ENCODE measurements around the gene SLC7A4. TPM values are rescaled to one million over a fixed set of nuclear protein-coding genes. Genes with fewer than 3 reads are reported as not detected.

The SLC7A4 gene
- total RNA-seq, 1 experiment from 2014 or later: not detected

DNA sequence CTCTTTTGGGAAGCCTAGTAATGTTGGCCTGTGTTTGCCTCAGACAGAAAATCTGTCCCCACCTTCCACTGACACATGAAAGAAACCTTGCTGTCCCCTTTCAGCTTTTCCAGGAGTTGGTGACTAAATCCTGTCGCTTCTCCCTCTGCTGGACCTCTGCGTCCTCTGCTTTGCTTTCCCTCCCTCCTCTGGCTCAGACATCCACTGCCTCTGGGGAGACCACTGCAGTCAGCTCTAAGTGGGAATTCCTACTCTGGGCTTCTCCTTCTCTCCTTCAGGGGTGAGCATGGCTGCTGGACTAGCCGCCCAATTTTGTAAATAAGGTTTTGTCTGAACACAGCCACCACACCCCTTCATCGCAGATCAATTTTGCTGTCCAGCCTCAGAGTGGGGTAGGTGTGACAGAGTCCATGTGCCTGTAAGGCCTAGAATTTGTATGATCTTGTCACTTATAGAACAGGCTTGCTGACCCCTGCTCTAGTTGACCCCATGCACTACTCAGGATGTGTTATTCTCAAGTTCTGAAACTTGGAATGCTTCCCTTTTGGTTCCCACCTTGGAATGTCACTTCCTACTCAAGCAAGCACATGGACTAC lies 36.4 kb upstream of the SLC7A4 start:
- H3K27me3 ChIP-seq (replicated peaks; ENCODE audit: insufficient read depth, low read depth, low read length, poor library complexity): no peaks in the 10 kb centered on the region
- CTCF ChIA-PET: no interaction called here
- H3K4me3 ChIP-seq (ENCODE audit: low read depth, low read length, poor library complexity, severe bottlenecking): no peak overlapping the region
- no peak for TF ChIP-seq EZH2 (IDR thresholded peaks at IDR 0.05; ENCODE audit: borderline replicate concordance, low read depth, low read length, poor library complexity, severe bottlenecking)
- TF ChIP-seq, protein P1, sequence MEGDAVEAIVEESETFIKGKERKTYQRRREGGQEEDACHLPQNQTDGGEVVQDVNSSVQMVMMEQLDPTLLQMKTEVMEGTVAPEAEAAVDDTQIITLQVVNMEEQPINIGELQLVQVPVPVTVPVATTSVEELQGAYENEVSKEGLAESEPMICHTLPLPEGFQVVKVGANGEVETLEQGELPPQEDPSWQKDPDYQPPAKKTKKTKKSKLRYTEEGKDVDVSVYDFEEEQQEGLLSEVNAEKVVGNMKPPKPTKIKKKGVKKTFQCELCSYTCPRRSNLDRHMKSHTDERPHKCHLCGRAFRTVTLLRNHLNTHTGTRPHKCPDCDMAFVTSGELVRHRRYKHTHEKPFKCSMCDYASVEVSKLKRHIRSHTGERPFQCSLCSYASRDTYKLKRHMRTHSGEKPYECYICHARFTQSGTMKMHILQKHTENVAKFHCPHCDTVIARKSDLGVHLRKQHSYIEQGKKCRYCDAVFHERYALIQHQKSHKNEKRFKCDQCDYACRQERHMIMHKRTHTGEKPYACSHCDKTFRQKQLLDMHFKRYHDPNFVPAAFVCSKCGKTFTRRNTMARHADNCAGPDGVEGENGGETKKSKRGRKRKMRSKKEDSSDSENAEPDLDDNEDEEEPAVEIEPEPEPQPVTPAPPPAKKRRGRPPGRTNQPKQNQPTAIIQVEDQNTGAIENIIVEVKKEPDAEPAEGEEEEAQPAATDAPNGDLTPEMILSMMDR (conservative IDR thresholded peaks at IDR 0.05; ENCODE audit: low read depth, low read length): no peak
- intact Hi-C loops (cut with micrococcal nuclease; ENCODE audit: unreplicated experiment): no loop called here
- no peaks in the 10 kb centered on the region for H3K9me3 ChIP-seq (ENCODE audit: low read depth, low read length, poor library complexity, severe bottlenecking)
- no peak overlapping the region for H3K27ac ChIP-seq (ENCODE audit: low read depth, low read length, poor library complexity, severe bottlenecking)
- POLR2A ChIA-PET (ENCODE audit: low non-redundant PET): no interaction called here
- DNase-seq (ENCODE audit: low spot score): no peak
- H3K4me1 ChIP-seq (ENCODE audit: insufficient read depth, low read length, poor library complexity, severe bottlenecking): no peaks in the 10 kb centered on the region
- BruUV-seq (replicated peaks): no TSS peak
- no peaks in the 10 kb centered on the region for H3K36me3 ChIP-seq (ENCODE audit: insufficient read depth, low read length, poor library complexity, severe bottlenecking)

DNA sequence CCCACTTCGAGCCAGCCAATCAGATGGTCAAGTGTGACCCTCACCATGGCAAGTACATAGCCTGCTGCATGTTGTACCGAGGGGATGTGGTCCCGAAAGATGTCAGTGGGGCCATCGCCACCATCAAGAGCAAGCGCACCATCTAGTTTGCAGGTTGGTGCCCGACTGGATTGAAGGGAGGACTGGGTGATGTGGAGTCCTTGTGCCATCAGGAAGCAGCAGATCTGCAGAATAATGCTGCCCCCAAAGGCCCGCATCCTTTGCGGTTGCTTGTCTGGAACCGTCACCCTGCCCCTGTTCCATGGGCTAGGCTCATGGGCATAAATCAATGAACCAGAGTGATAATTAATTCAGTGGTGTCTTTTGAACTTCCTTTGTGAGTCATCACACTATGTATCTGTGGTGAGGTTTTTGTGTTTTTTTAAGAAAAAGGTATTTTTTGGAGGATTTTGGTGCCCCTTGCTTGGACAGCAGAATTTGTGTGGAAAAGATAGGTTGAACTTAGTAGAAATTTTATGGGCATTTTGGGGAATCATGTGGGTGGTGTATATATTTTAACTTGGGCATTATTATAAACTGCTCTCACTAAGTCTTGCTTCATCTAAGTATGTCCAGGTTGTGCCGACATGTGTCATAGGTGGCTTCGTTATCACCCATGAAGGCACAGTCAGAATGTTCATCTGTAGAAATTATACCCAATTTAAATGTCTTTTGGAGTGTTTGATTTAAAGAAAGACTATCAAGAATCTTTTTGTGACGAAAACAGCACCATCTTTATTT lies 35.7 kb upstream of the SLC7A4 start:
- POLR2A ChIA-PET (ENCODE audit: low non-redundant PET): no interaction called here
- Histone ChIP-seq H3K4me1 (ENCODE audit: insufficient read depth, low read length, poor library complexity, severe bottlenecking) (no peaks in the 10 kb centered on the region), H3K36me3 (ENCODE audit: insufficient read depth, low read length, poor library complexity, severe bottlenecking) (no peaks in the 10 kb centered on the region), H3K27me3 (replicated peaks; ENCODE audit: insufficient read depth, low read depth, low read length, poor library complexity) (no peaks in the 10 kb centered on the region), H3K27ac (ENCODE audit: low read depth, low read length, poor library complexity, severe bottlenecking) (no peak overlapping the region), H3K9me3 (ENCODE audit: low read depth, low read length, poor library complexity, severe bottlenecking) (no peaks in the 10 kb centered on the region), H3K4me3 (ENCODE audit: low read depth, low read length, poor library complexity, severe bottlenecking) (no peak overlapping the region)
- no TSS peak for BruUV-seq (replicated peaks)
- DNase-seq (ENCODE audit: low spot score): no peak
- intact Hi-C loops (cut with micrococcal nuclease; ENCODE audit: unreplicated experiment): no loop called here
- TF ChIP-seq, protein P1 (conservative IDR thresholded peaks at IDR 0.05; ENCODE audit: low read depth, low read length): no peak
- TF ChIP-seq EZH2 (IDR thresholded peaks at IDR 0.05; ENCODE audit: borderline replicate concordance, low read depth, low read length, poor library complexity, severe bottlenecking): no peak
- CTCF ChIA-PET: no interaction called here

DNA sequence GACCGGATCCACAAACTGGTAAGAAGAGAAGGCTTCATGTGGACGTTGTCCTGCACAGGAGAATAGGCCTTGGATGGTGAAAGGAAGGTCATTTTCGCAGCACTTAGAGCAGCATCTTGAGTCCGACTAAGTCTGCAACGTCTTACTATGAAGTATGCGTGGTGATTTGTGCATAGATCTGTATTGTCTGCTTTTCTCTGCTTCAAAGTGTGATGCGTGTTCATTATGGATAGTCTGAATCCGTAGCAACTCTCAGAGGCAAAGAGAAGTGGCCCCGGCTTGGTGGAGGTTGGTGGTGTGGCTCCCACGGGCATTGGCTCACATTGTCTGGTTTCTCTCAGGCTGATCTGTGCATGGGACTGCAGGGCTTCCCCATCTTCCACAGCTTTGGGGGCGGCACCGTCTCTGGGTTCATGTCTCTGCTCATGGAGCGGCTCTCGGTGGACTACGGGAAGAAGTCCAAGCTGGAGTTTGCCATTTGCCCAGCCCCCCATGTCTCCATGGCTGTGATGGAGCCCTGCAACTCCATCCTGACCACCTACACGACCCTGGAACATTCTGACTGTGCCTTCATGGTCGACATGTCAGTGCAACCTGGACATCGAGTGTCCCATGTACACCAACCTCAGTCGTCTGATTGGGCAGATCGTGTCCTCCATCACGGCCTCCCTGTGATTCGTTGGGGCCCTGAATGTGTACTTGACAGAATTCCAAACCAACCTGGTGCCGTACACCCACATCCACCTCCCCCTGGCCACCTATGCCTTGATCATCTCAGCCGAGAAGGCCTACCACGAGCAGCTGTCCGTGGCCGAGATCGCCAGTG lies 34.9 kb upstream of the SLC7A4 start:
- CTCF ChIA-PET: no interaction called here
- H3K4me1 ChIP-seq (ENCODE audit: insufficient read depth, low read length, poor library complexity, severe bottlenecking): no peaks in the 10 kb centered on the region
- no peak overlapping the region for H3K27ac ChIP-seq (ENCODE audit: low read depth, low read length, poor library complexity, severe bottlenecking)
- H3K36me3 ChIP-seq (ENCODE audit: insufficient read depth, low read length, poor library complexity, severe bottlenecking): no peaks in the 10 kb centered on the region
- H3K9me3 ChIP-seq (ENCODE audit: low read depth, low read length, poor library complexity, severe bottlenecking): no peaks in the 10 kb centered on the region
- no peaks in the 10 kb centered on the region for H3K27me3 ChIP-seq (replicated peaks; ENCODE audit: insufficient read depth, low read depth, low read length, poor library complexity)
- POLR2A ChIA-PET (ENCODE audit: low non-redundant PET): no interaction called here
- TF ChIP-seq, protein P1 (conservative IDR thresholded peaks at IDR 0.05; ENCODE audit: low read depth, low read length): no peak
- no peak for TF ChIP-seq EZH2 (IDR thresholded peaks at IDR 0.05; ENCODE audit: borderline replicate concordance, low read depth, low read length, poor library complexity, severe bottlenecking)
- H3K4me3 ChIP-seq (ENCODE audit: low read depth, low read length, poor library complexity, severe bottlenecking): no peak overlapping the region
- intact Hi-C loops (cut with micrococcal nuclease; ENCODE audit: unreplicated experiment): no loop called here
- no peak for DNase-seq (ENCODE audit: low spot score)
- no TSS peak for BruUV-seq (replicated peaks)

Measured in A673 (cell line).